ENCODE measurements around the gene ATP10A.

DNA sequence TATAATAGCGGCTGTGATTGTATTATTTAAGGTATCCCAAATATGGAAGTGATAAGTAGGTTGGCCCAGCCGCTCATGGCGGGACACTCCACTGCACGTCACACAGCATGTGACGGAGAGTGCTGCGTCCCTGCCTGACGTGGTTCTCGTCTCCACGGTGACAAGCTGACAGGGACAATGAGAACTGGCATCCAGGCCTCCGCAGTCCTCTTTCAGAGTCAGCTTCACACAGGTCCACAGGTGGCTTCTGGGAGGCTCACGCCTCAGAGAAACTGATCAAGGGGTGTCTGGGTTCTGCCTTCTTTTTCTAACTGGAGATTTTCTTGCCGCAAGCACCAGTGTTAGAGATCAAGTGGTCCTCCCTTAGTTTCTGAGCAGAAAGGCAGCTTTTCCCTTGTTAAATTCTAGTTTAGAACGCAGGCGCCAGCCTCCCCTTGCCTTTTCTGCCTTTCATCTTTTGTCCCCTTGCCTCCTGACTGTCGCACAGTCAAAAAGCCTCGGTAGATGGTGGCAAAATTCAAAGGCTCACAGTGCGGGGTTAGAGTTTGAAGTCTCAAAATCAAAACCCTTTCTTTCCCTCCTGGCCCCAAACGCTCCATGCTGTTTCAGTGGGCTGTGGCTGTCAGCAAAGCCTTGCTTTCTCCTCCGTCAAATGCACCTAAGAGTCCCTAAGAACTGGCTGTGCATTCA, 120.9 kb downstream of the ATP10A start:
- TF ChIP-seq CTCF (IDR thresholded peaks at IDR 0.05 in 2 of 3, conservative IDR thresholded peaks at IDR 0.05 in 1 of 3; ENCODE audit: borderline replicate concordance in 1 of 3, insufficient read depth in 1 of 3, low read depth in 2 of 3, low read length in 2 of 3) (no peak), ZNF274 (IDR thresholded peaks at IDR 0.05; ENCODE audit: low read depth, low read length) (no peak), ZFX (IDR thresholded peaks at IDR 0.05) (no peak), POLR2A (IDR thresholded peaks at IDR 0.05; ENCODE audit: borderline replicate concordance, extremely low read depth, insufficient read depth, insufficient read length) (no peak), CEBPB (IDR thresholded peaks at IDR 0.05; ENCODE audit: low read depth) (no peak), SRF (IDR thresholded peaks at IDR 0.05; ENCODE audit: low read depth) (no peak), FOSL1 (IDR thresholded peaks at IDR 0.05; ENCODE audit: low read depth) (no peak)
